Measurements from ENCODE around the gene AGK. TPM values are rescaled to one million over a fixed set of nuclear protein-coding genes. Genes with fewer than 3 reads are reported as not detected.
"Not testable (repeated sequence)": the region's sequence is repeated elsewhere in the genome, so short reads cannot be mapped to it uniquely, and the experiment has no call there.

AGK gene
- total RNA-seq, 1 experiment from 2014 or later: 59.9 TPM

GRCh38 chr7:141685285-141686023 lies 134.2 kb downstream of the AGK start:
- no peaks in the 10 kb centered on the region for H3K27me3 ChIP-seq (ENCODE audit: control insufficient read depth, insufficient read depth, low read length)
- no peak overlapping the region for H3K4me3 ChIP-seq (ENCODE audit: insufficient read depth, low read depth, low read length)
- no peak for DNase-seq
- H3K36me3 ChIP-seq (replicated peaks; ENCODE audit: control insufficient read depth, insufficient read depth, low read length): peaks cover 2% of the 10 kb centered on the region

- DNase-seq: no peak
- Histone ChIP-seq H3K4me3 (ENCODE audit: insufficient read depth, low read depth, low read length) (no peak overlapping the region), H3K27me3 (ENCODE audit: control insufficient read depth, insufficient read depth, low read length) (no peaks in the 10 kb centered on the region), H3K36me3 (replicated peaks; ENCODE audit: control insufficient read depth, insufficient read depth, low read length) (peaks cover 2% of the 10 kb centered on the region)
These were observed 134.9 kb downstream of the AGK start for GRCh38 chr7:141686074-141686473.

GRCh38 chr7:141686670-141687069 lies 135.5 kb downstream of the AGK start:
- Histone ChIP-seq H3K4me3 (ENCODE audit: insufficient read depth, low read depth, low read length) (no peak overlapping the region), H3K27me3 (ENCODE audit: control insufficient read depth, insufficient read depth, low read length) (no peaks in the 10 kb centered on the region), H3K36me3 (replicated peaks; ENCODE audit: control insufficient read depth, insufficient read depth, low read length) (peaks cover 2% of the 10 kb centered on the region)
- no peak for DNase-seq

GRCh38 chr7:141688043-141688442 lies 136.8 kb downstream of the AGK start:
- no peaks in the 10 kb centered on the region for H3K27me3 ChIP-seq (ENCODE audit: control insufficient read depth, insufficient read depth, low read length)
- peaks cover 2% of the 10 kb centered on the region for H3K36me3 ChIP-seq (replicated peaks; ENCODE audit: control insufficient read depth, insufficient read depth, low read length)
- no peak for DNase-seq
- no peak overlapping the region for H3K4me3 ChIP-seq (ENCODE audit: insufficient read depth, low read depth, low read length)

- H3K4me3 ChIP-seq (ENCODE audit: insufficient read depth, low read depth, low read length); H3K36me3 ChIP-seq (replicated peaks; ENCODE audit: control insufficient read depth, insufficient read depth, low read length); H3K27me3 ChIP-seq (ENCODE audit: control insufficient read depth, insufficient read depth, low read length); DNase-seq: not testable (repeated sequence)
These were observed 138.0 kb downstream of the AGK start for GRCh38 chr7:141689072-141689825.

GRCh38 chr7:141691540-141691939 lies 140.3 kb downstream of the AGK start:
- no peaks in the 10 kb centered on the region for H3K27me3 ChIP-seq (ENCODE audit: control insufficient read depth, insufficient read depth, low read length)
- no peaks in the 10 kb centered on the region for H3K36me3 ChIP-seq (replicated peaks; ENCODE audit: control insufficient read depth, insufficient read depth, low read length)
- no peak for DNase-seq
- H3K4me3 ChIP-seq (ENCODE audit: insufficient read depth, low read depth, low read length): no peak overlapping the region

GRCh38 chr7:141691961-141692360 lies 140.8 kb downstream of the AGK start:
- DNase-seq: no peak
- H3K27me3 ChIP-seq (ENCODE audit: control insufficient read depth, insufficient read depth, low read length): no peaks in the 10 kb centered on the region
- no peak overlapping the region for H3K4me3 ChIP-seq (ENCODE audit: insufficient read depth, low read depth, low read length)
- H3K36me3 ChIP-seq (replicated peaks; ENCODE audit: control insufficient read depth, insufficient read depth, low read length): no peaks in the 10 kb centered on the region

- Histone ChIP-seq H3K36me3 (replicated peaks; ENCODE audit: control insufficient read depth, insufficient read depth, low read length) (no peaks in the 10 kb centered on the region), H3K4me3 (ENCODE audit: insufficient read depth, low read depth, low read length) (no peak overlapping the region), H3K27me3 (ENCODE audit: control insufficient read depth, insufficient read depth, low read length) (no peaks in the 10 kb centered on the region)
- no peak for DNase-seq
These were observed 141.9 kb downstream of the AGK start for GRCh38 chr7:141693082-141693481.

GRCh38 chr7:141695803-141696289 lies 144.6 kb downstream of the AGK start:
- no peaks in the 10 kb centered on the region for H3K27me3 ChIP-seq (ENCODE audit: control insufficient read depth, insufficient read depth, low read length)
- no peak overlapping the region for H3K4me3 ChIP-seq (ENCODE audit: insufficient read depth, low read depth, low read length)
- no peak for DNase-seq
- H3K36me3 ChIP-seq (replicated peaks; ENCODE audit: control insufficient read depth, insufficient read depth, low read length): no peaks in the 10 kb centered on the region

- no peaks in the 10 kb centered on the region for H3K27me3 ChIP-seq (ENCODE audit: control insufficient read depth, insufficient read depth, low read length)
- DNase-seq: no peak
- H3K4me3 ChIP-seq (ENCODE audit: insufficient read depth, low read depth, low read length): no peak overlapping the region
- no peaks in the 10 kb centered on the region for H3K36me3 ChIP-seq (replicated peaks; ENCODE audit: control insufficient read depth, insufficient read depth, low read length)
These were observed 145.1 kb downstream of the AGK start for GRCh38 chr7:141696348-141696747.

- H3K27me3 ChIP-seq (ENCODE audit: control insufficient read depth, insufficient read depth, low read length): no peaks in the 10 kb centered on the region
- no peak overlapping the region for H3K4me3 ChIP-seq (ENCODE audit: insufficient read depth, low read depth, low read length)
- no peak for DNase-seq
- no peaks in the 10 kb centered on the region for H3K36me3 ChIP-seq (replicated peaks; ENCODE audit: control insufficient read depth, insufficient read depth, low read length)
These were observed 146.1 kb downstream of the AGK start for GRCh38 chr7:141697211-141697871.

- Histone ChIP-seq H3K36me3 (replicated peaks; ENCODE audit: control insufficient read depth, insufficient read depth, low read length) (no peaks in the 10 kb centered on the region), H3K4me3 (ENCODE audit: insufficient read depth, low read depth, low read length) (no peak overlapping the region), H3K27me3 (ENCODE audit: control insufficient read depth, insufficient read depth, low read length) (peaks cover 5% of the 10 kb centered on the region)
These were observed 147.2 kb downstream of the AGK start for GRCh38 chr7:141698247-141699015.

GRCh38 chr7:141699860-141700259 lies 148.7 kb downstream of the AGK start:
- Histone ChIP-seq H3K36me3 (replicated peaks; ENCODE audit: control insufficient read depth, insufficient read depth, low read length) (no peaks in the 10 kb centered on the region), H3K4me3 (ENCODE audit: insufficient read depth, low read depth, low read length) (no peak overlapping the region), H3K27me3 (ENCODE audit: control insufficient read depth, insufficient read depth, low read length) (peaks cover 5% of the 10 kb centered on the region)
- no peak for DNase-seq

More at GRCh38 chr7:141698247-141699015, 147.2 kb downstream of the AGK start:
- DNase-seq: no peak

GRCh38 chr7:141700296-141700847 lies 149.2 kb downstream of the AGK start:
- no peak for DNase-seq
- peaks cover 5% of the 10 kb centered on the region for H3K27me3 ChIP-seq (ENCODE audit: control insufficient read depth, insufficient read depth, low read length)
- no peaks in the 10 kb centered on the region for H3K36me3 ChIP-seq (replicated peaks; ENCODE audit: control insufficient read depth, insufficient read depth, low read length)
- no peak overlapping the region for H3K4me3 ChIP-seq (ENCODE audit: insufficient read depth, low read depth, low read length)
